Upper lobe of left lung (tissue), 6 donors: ENCODE measurements around the gene TRDN. TPM values are rescaled to one million over a fixed set of nuclear protein-coding genes. Genes with fewer than 3 reads are reported as not detected.

Experiments used
- ATAC-seq, 2 donors: fragments of 200-7000 bp; cut with Tn5 transposase; one replicate each; pipeline ENCODE4 v1.9.1; 2022; ENCODE audit warnings: mild to moderate bottlenecking in 2 of 2, moderate library complexity in 2 of 2; ENCODE audit not compliant: low FRiP score in 2 of 2
- DNase-seq, 2 donors: peaks; one replicate each; pipeline ENCODE4 v3.0.0-alpha.2; 2019 to 2020
- H3K27ac ChIP-seq, 4 donors: fragments of 200-600 bp; sonication (generic); one replicate each; pipeline ENCODE4 v1.5.1; 2016 to 2019
- H3K27me3 ChIP-seq, 4 donors: fragments of 200-600 bp; sonication (generic); one replicate each; pipeline ENCODE4 v1.5.1; 2017 to 2019
- H3K36me3 ChIP-seq, 4 donors: fragments of 200-600 bp; sonication (generic); one replicate each; pipeline ENCODE4 v1.5.1; 2016 to 2019
- H3K4me1 ChIP-seq, 4 donors: fragments of 200-600 bp; sonication (generic); one replicate each; pipeline ENCODE4 v1.5.1; 2018 to 2019
- H3K4me3 ChIP-seq, 4 donors: fragments of 200-600 bp; sonication (generic); one replicate each; pipeline ENCODE4 v1.5.1; 2017 to 2019; ENCODE audit warnings: mild to moderate bottlenecking in 2 of 4, moderate library complexity in 1 of 4
- H3K9me3 ChIP-seq, 4 donors: fragments of 200-600 bp; sonication (generic); one replicate each; pipeline ENCODE4 v1.5.1; 2018 to 2019
- CTCF ChIP-seq, 6 experiments: fragments of 450-650 bp in 4 of 6; fragments of 200-600 bp in 2 of 6; sonication (generic) in 2 of 6; IDR thresholded peaks; one replicate each; pipeline ENCODE4 v1.5.1; 2016 to 2019; ENCODE audit warnings: antibody characterized with exemption in 6 of 6
- EP300 ChIP-seq, 4 donors: sonication (generic); formaldehyde crosslinking; IDR thresholded peaks; one replicate each; pipeline ENCODE4 v1.5.1; 2017; ENCODE audit warnings: antibody characterized with exemption in 4 of 4, control low read depth in 2 of 4
- POLR2A ChIP-seq, 4 donors: fragments of 450-650 bp; IDR thresholded peaks; one replicate each; pipeline ENCODE4 v1.5.1; 2016 to 2017; ENCODE audit warnings: antibody characterized with exemption in 4 of 4, mild to moderate bottlenecking in 2 of 4
- POLR2AphosphoS5 ChIP-seq, 2 donors: sonication (generic); formaldehyde crosslinking; IDR thresholded peaks; one replicate each; pipeline ENCODE4 v1.5.1; 2017; ENCODE audit warnings: antibody characterized with exemption in 2 of 2
- WGBS, 2 donors: methylation state at CpG; one replicate each; pipeline ENCODE4 v1.1.5; 2017 to 2018; 5-methylcytosine and 5-hydroxymethylcytosine counted together
- total RNA-seq, 6 donors: library from RNA; depleted of rRNA in 4 of 6; stranded (reverse); fragments of >200 nt in 4 of 6; gene quantifications; one replicate each; pipeline versions ENCODE4 v1.1.0 to v1.2.1, GENCODE V29; 2016 to 2021
- donor health status: DM: no; HTN: no; CAD: no; lungs with moderate emphysema.
- donor health status: DM: no; HTN: yes; CAD: no; lungs with severe emphysema.

TRDN gene
- total RNA-seq, 6 donors from 2014 or later, result 0.20 TPM; not detected in 5

- DNase-seq (no peak), ATAC-seq (no peak)
- Histone ChIP-seq H3K4me3 (no peak overlapping the region), H3K9me3 (peaks cover 0 to 9% (median 0%) of the 10 kb centered on the region in 4 donors), H3K27me3 (no peaks in the 10 kb centered on the region), H3K27ac (no peak overlapping the region), H3K4me1 (no peaks in the 10 kb centered on the region), H3K36me3 (no peaks in the 10 kb centered on the region)
- no peak for TF ChIP-seq CTCF (IDR thresholded peaks at IDR 0.05)
- TF ChIP-seq POLR2A (IDR thresholded peaks at IDR 0.05), result no peak
- TF ChIP-seq EP300 (IDR thresholded peaks at IDR 0.05), result no peak
- TF ChIP-seq POLR2AphosphoS5 (IDR thresholded peaks at IDR 0.05), result no peak
- WGBS, 2 donors, result 75 to 77% methylated on average over 4 of the region's 4 CpGs
These were observed 189.3 kb downstream of the TRDN start for GRCh38 chr6:123447315-123447937.

GRCh38 chr6:123439371-123439770 is 197.4 kb downstream of the TRDN start:
- H3K36me3 ChIP-seq, result no peaks in the 10 kb centered on the region
- TF ChIP-seq POLR2AphosphoS5 (IDR thresholded peaks at IDR 0.05) (no peak), CTCF (IDR thresholded peaks at IDR 0.05) (no peak), EP300 (IDR thresholded peaks at IDR 0.05) (no peak), POLR2A (IDR thresholded peaks at IDR 0.05) (no peak)
- 47 to 50% methylated on average over 3 of the region's 3 CpGs for WGBS, 2 donors
- H3K27me3 ChIP-seq, result no peaks in the 10 kb centered on the region
- no peak for ATAC-seq
- H3K4me3 ChIP-seq, result no peak overlapping the region
- H3K27ac ChIP-seq, result no peak overlapping the region
- no peak for DNase-seq
- H3K9me3 ChIP-seq, result no peaks in the 10 kb centered on the region
- no peaks in the 10 kb centered on the region for H3K4me1 ChIP-seq

- Histone ChIP-seq H3K27ac (no peak overlapping the region), H3K4me3 (no peak overlapping the region), H3K9me3 (no peaks in the 10 kb centered on the region), H3K36me3 (no peaks in the 10 kb centered on the region), H3K4me1 (no peaks in the 10 kb centered on the region), H3K27me3 (no peaks in the 10 kb centered on the region)
- ATAC-seq (no peak), DNase-seq (no peak)
- TF ChIP-seq EP300 (IDR thresholded peaks at IDR 0.05) (no peak), POLR2AphosphoS5 (IDR thresholded peaks at IDR 0.05) (no peak), CTCF (IDR thresholded peaks at IDR 0.05) (no peak), POLR2A (IDR thresholded peaks at IDR 0.05) (no peak)
These were observed 202.6 kb downstream of the TRDN start for GRCh38 chr6:123434186-123434585.

- no peak for ATAC-seq
- H3K36me3 ChIP-seq, result no peaks in the 10 kb centered on the region
- 61 to 62% methylated on average over 3 of the region's 3 CpGs for WGBS, 2 donors
- TF ChIP-seq CTCF (IDR thresholded peaks at IDR 0.05) (no peak), POLR2A (IDR thresholded peaks at IDR 0.05) (no peak), POLR2AphosphoS5 (IDR thresholded peaks at IDR 0.05) (no peak), EP300 (IDR thresholded peaks at IDR 0.05) (no peak)
- no peak overlapping the region for H3K4me3 ChIP-seq
- no peaks in the 10 kb centered on the region for H3K27me3 ChIP-seq
- H3K4me1 ChIP-seq, result no peaks in the 10 kb centered on the region
- H3K9me3 ChIP-seq, result no peaks in the 10 kb centered on the region
- no peak for DNase-seq
- no peak overlapping the region for H3K27ac ChIP-seq
These were observed 205.8 kb downstream of the TRDN start for GRCh38 chr6:123430970-123431369.

GRCh38 chr6:123427008-123427407 is 209.7 kb downstream of the TRDN start:
- Histone ChIP-seq H3K4me3 (no peak overlapping the region), H3K36me3 (no peaks in the 10 kb centered on the region), H3K27ac (no peak overlapping the region), H3K27me3 (no peaks in the 10 kb centered on the region), H3K4me1 (no peaks in the 10 kb centered on the region), H3K9me3 (no peaks in the 10 kb centered on the region)
- DNase-seq, result no peak
- ATAC-seq, result no peak
- TF ChIP-seq POLR2AphosphoS5 (IDR thresholded peaks at IDR 0.05), result no peak
- no peak for TF ChIP-seq CTCF (IDR thresholded peaks at IDR 0.05)
- TF ChIP-seq EP300 (IDR thresholded peaks at IDR 0.05), result no peak
- no peak for TF ChIP-seq POLR2A (IDR thresholded peaks at IDR 0.05)
- 60 to 76% methylated on average over 1 of the region's 1 CpG for WGBS, 2 donors
